Measurements from ENCODE around the gene PSMC5. TPM values are rescaled to one million over a fixed set of nuclear protein-coding genes. Genes with fewer than 3 reads are reported as not detected.
"Not testable (repeated sequence)": the region's sequence is repeated elsewhere in the genome, so short reads cannot be mapped to it uniquely, and the experiment has no call there.

PSMC5 gene
- polyA plus RNA-seq, 1 donor: 181 TPM

DNA sequence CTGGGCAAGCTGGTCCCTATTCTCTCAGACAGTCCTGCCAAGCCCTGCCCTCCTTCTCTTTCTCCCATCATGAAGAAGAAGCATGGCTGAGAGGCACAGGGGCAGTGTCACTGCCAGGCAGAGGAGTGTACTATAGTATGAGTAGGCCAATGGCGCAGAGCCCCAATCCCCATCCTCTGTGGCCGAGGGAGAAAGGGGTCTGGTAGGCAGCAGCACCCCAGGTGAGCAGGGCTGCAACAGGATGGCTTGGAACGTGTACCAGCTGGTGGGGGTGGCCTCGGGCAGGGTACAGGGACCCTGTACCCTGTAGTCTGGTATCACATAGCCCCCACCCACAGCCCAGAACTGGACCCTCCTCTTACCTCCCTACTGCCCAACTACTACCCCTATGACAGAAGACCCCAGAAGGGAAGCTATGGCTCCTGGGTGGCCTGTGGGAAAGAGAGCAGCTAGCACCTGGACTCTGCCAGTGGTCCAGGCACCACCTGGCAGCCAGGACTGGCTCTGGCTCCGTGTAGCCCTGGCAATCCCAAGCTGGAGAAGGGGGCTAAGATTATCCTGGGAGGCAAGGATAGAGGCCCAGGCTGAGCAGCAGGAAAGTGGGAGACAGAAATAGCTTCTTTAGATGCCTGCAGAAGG, 10.8 kb downstream of the PSMC5 start:
- DNase-seq: no peak

DNA sequence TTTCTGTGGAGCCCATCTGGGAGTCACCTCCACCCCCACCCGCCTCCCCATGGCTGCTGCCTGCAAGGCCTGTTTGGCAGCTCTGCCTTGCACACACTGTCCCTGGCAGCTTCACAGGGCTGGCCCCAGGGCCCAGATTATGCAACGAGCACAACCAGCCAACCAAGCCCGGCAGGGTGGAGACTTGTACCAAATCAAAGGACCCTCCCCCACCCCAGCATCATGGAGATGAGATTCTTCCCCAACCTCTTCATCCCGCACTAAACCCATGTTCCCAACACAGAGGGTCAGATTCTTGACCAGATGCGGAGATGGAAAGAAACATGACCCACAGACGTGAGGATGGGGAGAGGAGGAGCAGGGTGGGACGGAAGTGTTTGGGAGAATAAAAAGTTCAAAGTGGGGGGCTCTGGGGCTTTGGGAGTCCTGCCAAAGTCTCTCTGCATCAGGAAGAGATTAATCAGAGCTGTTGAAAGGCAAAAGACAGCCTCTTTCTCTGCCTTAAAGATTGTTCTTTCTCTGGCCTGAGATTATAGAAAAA, 11.5 kb downstream of the PSMC5 start:
- DNase-seq: peak; percentile 55

DNA sequence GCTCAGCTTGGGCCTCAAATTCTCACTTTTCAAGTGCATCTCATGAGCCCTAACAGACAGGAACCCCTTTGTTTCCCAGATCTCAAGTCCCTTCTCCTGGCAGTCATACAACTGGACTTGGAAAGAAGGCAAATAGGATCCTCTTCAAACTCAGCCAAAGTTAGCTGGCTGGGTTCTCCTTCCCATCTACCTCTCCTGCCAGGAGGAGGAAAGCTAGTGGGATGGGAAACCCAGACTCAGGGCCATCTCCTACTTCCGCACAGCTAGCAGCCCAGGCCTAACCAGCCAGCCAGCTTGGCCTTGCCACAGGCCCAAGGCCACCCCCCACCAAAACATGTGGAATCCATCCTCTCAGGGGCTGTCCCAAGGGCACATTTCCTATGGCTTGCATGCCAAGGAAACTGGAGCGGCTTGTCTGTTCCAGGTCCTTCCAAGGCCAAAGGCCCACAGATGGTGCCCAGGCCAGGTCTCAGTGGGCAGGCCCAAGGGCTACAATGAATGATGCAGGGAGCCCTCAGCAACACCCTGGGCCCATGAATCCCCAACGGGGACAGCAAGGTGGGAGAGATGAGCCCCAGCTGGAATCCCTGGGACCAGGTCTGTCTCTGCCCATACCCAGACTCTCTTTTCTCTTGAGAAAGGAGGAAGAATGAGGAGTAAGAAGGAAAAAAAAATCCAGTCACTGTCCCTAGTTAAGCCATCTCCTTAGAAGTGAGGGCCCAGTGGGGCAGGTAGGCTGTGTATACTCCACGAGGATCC, 13.5 kb downstream of the PSMC5 start:
- DNase-seq: no peak

DNA sequence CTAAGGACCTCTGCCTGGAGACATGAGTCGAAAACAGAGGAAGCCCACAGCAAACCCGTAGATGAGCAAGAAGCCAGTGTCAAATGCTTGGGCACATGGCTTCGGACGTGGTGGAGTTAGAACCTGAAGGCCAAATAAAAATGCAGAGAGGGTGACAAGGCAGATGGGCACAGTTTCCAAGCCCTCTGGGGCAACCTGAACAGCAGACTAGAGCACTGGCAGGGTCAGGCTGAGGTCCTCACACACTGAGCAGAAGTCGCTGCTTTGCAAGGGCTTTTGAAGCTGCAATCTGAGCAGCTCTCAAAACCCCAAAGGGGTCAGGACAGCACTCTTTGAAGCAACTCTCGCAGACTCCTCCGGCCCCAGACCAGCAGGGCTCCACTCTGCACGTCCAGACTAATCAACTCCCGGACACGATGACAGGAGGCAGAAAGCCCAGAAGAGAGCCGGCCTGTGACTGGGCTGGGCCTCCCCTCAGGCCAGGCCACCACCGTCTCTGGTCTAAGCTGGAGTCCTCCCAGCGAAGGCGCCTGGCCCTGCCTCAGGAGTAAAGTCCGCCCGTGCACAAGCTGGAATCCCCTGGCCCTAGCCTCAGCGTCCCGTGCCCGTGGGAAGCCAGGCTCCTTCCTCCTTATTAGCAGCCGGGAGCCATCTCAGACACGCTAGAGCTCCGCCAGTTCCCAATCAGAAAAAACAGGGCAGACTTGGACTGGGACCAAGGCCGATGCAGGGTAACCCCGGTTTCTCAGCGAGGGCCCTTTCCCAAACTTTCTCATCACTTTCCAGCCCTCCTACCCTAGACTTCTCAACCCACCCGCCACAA, 14.3 kb downstream of the PSMC5 start:
- DNase-seq: no peak

DNA sequence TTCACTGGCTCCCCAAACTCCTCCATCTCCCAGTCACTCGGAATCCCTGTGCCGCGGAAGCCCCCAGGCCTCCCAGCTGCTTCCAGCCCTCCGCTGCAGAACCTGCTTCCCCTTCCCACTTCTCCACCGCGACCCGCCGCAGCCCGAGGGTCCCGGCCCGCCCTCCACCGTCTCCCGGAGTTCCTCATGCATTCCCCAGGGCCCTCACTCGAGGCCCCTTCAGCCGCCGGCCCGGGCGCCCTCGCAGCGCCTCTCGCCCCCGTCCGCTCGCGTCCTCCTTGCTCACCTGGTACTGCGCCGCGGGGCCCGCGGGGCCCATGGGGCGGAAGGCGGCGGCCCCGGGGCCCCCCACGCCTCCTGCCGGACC, 14.9 kb downstream of the PSMC5 start:
- peak; percentile 34 for DNase-seq

DNA sequence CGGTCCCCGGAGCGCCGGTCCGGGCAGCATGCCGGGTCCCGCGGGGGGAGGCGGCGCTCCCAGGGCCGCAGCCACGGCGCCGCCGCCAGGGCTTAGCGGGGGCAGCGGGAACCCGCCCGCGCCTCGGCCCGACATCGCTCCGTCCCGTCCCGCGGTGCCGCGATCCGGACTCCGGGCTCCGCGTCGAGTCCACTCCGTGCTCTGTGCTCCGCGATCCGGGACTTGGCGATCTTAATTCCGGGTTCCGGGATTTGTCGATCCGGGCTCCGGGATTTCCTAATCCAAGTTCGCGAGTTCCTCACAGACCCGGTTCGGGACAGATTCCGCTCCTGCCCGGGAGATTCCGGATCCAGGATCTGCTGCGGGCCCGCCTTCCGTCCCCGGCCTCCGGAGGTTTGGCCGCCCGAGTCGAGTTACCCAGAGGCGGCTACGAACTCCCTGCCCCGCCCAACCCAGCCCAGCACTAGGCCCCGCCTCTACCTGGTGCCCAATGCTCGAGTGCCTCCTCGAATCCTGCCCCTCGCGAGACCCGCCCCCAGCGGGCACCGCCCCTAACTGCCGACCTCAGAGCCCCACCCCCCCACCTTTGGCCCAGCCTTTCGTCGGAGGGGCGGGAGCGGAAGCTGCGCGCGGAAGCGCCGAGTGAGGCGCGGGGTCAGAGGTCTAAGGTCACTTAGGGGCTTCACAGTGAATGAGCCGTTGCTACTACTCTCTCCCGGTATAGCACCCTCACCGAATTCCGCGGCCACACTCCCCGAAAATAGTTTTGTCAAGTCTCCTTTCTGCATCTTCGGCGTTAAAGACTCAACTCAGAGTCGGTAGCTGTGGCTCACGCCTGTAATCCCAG, 15.5 kb downstream of the PSMC5 start, which contains the start of gene SMARCD2:
TSS of gene SMARCD2 (minus strand) at position 146 of the 847 bp plus-strand sequence. CDS start at position 135, 11 bp downstream.
- peak; percentile 98 for DNase-seq

DNA sequence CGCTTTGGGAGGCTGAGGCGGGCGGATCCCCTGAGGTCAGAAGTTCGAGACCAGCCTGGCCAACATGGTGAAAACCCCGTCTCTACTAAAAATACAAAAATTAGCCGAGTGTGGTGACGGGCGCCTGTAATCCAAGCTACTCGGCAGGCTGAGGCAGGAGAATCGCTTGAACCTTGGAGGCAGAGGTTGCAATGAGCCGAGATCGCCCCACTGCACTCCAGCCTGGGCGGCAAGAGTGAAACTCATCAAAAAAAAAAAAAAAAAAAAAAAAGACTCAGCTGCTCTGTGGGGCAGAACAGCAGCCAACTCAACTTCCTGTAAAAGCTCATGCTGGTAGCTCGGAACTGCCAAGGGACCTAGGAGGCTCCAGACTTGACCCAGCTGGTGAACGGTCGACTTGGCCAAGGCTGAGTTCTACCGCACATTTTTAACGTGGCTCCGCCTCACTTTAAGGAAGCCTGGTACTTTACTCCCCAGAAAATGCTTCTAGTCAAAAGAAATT, 16.2 kb downstream of the PSMC5 start:
- not testable (repeated sequence) for DNase-seq

DNA sequence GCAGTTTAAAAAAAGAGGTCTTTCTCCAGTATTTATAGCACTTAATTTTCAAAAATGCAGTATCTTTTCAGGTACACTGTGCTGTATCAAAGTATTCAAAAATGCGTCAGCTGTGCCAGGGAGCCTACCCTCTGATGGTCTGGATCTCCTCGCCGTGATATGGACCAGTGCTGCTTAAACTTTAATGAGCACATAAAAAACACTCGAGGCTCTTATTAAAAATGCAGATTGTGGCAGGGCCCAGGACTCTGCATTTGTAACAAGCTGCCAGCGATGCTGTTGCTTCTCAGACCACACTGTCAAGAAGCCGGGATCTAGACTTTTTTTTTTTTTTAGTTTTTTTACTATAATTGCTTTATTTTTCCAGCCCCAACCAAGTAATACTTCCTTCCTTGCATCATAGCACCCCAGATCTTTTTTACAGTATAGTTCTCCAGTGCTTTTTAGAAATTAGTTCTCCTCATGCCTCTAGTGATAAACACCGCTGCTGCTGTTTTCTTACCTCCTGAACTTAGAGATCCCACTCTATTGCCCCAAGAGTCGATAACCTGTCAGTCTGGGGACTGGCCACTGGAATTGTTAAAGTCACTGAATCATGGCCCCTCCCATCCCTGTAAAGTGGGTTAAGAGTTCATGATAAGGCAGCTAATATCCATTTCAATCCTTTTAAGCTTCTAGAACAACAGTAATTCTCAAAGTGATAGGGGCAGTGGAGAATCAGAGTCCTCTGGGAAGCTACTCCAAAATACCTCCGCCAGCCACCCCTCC, 16.9 kb downstream of the PSMC5 start:
- DNase-seq: no peak

DNA sequence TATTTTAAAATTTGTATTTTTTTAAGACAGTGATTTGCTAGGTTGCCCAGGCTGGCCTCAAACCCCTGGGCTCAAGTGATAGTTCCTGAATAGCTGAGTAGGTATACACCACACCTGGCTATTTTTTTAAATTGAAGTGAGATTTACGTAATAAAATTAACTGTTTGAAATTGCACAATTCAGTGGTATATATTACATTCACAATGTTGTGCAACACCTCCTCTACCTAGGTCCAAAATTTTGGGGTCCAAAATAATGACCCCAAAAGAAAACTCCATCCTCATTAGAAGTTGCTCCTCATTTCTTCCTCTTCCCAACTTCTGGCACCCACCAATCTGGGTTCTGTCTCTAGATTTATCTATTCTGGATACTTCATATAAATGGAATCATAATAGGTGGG, 18.3 kb downstream of the PSMC5 start:
- DNase-seq: no peak

DNA sequence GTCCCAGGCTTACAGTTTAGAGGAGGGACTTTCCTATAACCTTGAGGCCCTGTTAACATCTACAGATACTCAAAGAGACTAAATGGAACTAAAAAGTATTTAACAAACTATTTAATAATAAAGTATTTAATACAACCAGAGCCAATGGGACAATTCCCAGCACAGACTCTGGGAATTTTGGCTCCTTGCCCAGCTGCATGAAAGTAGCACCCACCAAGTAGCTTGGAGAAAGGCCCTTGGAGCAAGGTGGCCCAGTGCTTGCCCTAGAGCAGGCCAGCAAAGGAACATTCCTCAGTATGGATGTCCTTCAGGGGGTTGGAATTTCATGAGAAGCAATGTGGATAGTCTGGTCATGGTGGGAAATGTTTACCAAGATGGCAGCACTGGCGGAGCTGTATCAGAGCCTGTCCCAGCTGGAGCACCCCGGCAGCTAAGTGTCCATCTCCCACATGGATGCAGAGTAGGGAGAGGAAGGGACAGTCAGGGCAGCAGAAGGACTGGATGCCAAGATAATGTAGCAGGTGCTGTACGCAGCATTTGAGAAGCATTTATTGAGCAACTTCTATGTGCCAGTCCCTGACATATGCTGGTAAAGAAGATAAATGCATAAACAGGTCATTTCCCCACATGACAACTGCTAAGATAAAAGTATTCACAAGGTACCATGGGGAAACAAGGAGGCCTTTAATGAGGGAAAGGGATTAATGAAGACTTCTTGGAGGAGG, 20.5 kb downstream of the PSMC5 start:
- no peak for DNase-seq

DNA sequence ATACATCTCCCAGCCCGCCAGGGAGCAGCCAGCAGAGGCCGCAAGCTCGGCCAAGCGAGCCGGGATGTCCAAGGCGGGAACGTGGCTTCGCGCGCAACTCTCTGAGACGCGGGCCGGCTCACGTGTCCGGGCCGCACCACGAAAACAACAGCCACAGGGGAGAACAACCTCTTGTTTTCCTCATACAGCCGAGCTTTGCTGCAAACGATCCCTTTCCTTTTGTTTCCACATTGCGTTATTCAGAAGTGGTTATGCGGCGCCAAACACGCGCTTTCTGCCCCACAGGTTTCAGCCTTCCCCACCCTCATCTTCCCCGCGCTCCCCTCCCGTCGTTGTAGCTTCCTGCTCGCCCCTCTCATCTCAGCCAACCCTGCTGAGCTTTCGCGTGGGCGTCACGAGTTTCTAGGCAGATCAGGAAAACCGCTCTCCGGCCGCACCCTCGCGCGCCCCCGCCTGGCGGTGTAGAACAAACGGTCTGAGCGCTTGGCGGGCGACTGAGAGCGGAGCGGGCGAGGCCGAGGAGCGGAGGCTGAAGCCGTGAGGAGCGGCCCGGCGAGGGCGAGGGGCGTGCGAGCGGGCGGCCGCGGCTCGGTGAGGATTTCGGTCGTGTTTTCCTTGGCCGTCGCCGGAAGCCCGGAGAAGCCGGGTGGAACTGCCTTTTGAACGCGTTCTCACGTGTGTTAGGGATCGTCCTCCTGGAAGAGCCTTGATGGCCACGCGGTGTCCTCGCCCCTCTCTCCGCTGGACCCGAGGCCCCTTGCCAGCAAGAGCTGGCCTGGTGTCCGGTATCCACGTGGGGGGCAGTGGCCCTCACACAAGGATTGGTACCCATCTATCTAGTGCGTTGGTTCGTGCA, 21.8 kb downstream of the PSMC5 start:
- DNase-seq: peak; percentile 84

DNA sequence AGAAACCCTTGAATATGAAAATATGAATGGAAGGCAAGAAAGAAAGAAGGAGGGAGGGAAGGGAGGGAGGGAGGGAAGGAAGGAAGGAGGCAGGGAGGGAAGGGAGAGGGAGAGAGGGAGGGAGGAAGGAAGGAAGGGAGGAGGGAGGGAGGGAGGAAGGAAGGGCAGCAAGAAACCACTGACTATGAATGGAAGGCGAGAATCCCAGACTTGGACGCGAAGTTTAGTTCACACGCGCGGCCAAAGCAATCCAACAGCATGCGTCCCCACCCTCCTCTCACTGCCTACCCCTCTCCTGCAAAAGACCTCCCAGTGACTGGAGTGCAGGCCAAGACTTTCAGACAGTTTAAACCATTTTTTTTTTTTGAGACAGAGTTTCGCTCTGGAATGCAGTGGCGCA, 23.2 kb downstream of the PSMC5 start:
- DNase-seq: no peak

DNA sequence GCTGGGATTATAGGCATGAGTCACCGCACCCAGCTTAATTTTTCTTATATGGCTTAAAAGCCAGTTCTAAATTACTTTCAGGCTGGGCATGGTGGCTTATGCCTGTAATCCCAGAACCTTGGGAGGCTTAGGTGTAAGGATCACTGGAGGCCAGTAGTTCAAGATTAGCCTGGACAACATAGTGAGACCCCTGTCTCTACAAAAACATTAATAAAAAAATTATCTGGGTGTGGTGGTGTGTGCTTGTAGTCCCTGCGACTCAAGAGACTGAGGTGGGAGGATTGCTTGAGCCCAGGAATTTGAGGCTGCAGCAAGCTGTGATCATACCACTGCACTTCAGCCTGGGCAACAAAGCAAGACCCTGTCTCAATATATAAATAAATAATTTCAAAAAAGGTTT, 26.0 kb downstream of the PSMC5 start:
- no peak for DNase-seq

DNA sequence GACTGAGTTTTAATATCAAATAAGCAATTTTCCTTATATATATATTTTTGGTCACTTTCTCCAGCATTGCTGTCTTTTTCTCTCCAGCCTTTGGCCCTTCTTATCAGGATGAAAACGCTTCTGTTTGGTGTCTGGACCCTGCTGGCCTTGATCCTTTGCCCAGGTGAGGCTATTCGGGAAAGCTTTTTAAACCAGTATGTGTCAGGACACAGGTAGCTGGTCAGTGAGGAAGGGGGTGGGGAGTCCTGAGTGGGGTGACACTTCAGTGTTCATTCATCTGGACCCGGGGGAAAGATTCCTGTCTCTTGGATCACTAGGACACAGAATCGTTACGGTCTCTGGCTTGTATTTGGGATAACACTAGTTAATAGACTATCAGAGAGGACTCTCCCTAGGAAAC, 27.5 kb downstream of the PSMC5 start:
- DNase-seq: no peak

DNA sequence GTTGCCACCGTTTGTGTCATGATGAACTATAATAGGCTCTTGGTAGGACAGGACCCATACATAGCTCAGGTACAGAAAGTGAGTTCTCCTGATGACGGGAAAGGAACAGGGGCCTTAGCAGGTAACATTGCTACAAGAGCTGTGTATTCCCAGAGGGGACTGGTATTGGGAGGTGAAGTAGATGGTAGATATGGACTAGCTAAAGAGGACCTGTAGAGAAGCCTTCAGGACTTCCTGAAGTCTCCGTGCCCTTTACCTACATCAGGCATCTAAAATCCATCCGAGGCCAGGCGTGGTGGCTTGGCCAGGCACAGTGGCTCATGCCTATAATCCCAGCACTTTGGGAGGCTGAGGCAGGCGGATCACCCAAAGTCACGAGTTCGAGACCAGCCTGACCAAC, 28.0 kb downstream of the PSMC5 start:
- DNase-seq: no peak

DNA sequence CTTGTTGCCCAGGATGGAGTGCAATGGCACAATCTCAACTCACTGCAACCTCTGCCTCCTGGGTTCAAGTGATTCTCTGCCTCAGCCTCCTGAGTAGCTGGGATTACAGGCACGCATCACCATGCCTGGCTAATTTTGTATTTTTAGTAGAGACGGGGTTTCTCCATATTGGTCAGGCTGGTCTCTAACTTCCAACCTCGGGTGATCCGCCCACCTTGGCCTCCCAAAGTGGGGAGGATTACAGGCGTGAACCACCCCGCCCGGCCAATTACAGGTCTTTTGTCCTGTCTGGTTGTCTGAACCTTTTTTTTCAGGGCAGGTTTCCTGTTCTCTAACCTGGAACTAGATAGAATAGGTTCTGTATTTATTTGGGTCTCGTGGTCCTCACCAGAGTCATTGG, 29.2 kb downstream of the PSMC5 start:
- not testable (repeated sequence) for DNase-seq

DNA sequence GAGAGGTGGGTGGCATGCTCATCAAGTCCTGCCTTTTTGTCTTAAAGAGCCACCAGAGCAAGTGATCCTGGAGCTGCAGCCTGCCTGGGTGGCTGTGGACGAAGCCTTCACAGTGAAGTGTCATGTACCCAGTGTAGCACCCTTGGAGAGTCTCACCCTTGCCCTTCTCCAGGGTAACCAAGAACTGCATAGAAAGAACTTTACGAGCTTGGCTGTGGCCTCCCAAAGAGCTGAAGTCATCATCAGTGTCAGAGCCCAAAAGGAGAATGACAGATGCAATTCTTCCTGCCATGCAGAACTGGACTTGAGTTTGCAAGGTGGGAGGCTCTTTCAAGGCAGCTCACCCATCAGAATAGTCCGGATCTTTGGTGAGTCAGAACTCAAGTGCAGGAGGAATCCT, 32.0 kb downstream of the PSMC5 start:
- DNase-seq: no peak

DNA sequence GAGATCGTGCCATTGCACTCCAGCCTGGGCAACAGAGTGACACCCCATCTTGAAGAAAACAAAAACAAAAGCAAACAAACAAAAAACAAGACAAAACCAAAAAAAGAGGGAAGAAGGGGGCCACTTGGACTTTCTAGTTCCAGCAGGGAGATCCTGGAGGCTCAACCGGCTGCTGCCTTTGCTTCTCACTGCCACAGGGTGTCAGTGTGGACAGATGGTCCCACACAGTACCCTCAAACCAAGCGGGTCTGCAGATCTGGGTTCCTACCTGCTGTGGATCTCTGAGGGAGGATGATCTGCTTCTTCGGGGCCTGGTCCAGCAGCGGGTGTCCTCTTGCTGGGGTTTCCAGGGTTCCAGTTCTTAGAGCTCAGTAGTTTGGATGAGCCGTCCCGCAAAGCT, 39.4 kb downstream of the PSMC5 start:
- DNase-seq: not testable (repeated sequence)
